Mesenchymal stem cell (in vitro differentiated cells and primary cell): Measurements from ENCODE around the gene NOC4L.

Experiments
- DNase-seq: peaks from one replicate; pipeline ENCODE4 v3.0.0-alpha.2; 2013
- H2AFZ ChIP-seq: one replicate; pipeline ENCODE4 v1.6.1; 2013; ENCODE audit warnings: low read depth, mild to moderate bottlenecking, control low read depth, inconsistent platforms, low read length, moderate library complexity
- H2AK5ac ChIP-seq: 2 replicates; pipeline ENCODE4 v1.6.1; 2013; ENCODE audit warnings: low read length, moderate library complexity, mild to moderate bottlenecking, inconsistent platforms; ENCODE audit not compliant: severe bottlenecking
- H2BK120ac ChIP-seq: one replicate; pipeline ENCODE4 v1.6.1; 2013; ENCODE audit warnings: low read depth, mild to moderate bottlenecking, inconsistent platforms, low read length, moderate library complexity
- H2BK12ac ChIP-seq, 2 experiments: one replicate each; pipeline ENCODE4 v1.6.1; 2013; ENCODE audit warnings: inconsistent platforms in 2 of 2, low read length in 2 of 2, mild to moderate bottlenecking in 2 of 2, moderate library complexity in 2 of 2, control low read depth in 1 of 2
- H2BK15ac ChIP-seq: one replicate; pipeline ENCODE4 v1.6.1; 2013; ENCODE audit warnings: mild to moderate bottlenecking, low read depth, inconsistent platforms; ENCODE audit not compliant: poor library complexity, severe bottlenecking
- H2BK5ac ChIP-seq: 2 replicates; pipeline ENCODE4 v1.6.1; 2013; ENCODE audit warnings: low read depth, mild to moderate bottlenecking, low read length, control low read depth, inconsistent platforms; ENCODE audit not compliant: poor library complexity, severe bottlenecking
- H3K14ac ChIP-seq, 2 experiments: one replicate each; pipeline ENCODE4 v1.6.1; 2013; ENCODE audit warnings: inconsistent platforms in 2 of 2, low read length in 2 of 2, control low read depth in 1 of 2, mild to moderate bottlenecking in 1 of 2, moderate library complexity in 1 of 2
- H3K18ac ChIP-seq, 2 experiments: one replicate each; pipeline ENCODE4 v1.6.1; 2013; ENCODE audit warnings: inconsistent platforms in 2 of 2, low read length in 2 of 2, control low read depth in 1 of 2, low read depth in 1 of 2, mild to moderate bottlenecking in 1 of 2
- H3K23ac ChIP-seq, 2 experiments: one replicate each; pipeline ENCODE4 v1.6.1; 2013; ENCODE audit warnings: inconsistent platforms in 2 of 2, low read length in 2 of 2, mild to moderate bottlenecking in 2 of 2, moderate library complexity in 2 of 2, control low read depth in 1 of 2
- H3K27ac ChIP-seq: 2 replicates; pipeline ENCODE4 v1.5.1; 2013; ENCODE audit warnings: mild to moderate bottlenecking, moderate library complexity, low read length, control low read depth, inconsistent platforms; ENCODE audit not compliant: poor library complexity, severe bottlenecking
- H3K27me3 ChIP-seq, 2 experiments: 2 replicates each; pipeline versions ENCODE4 v1.6.1 to v1.7.0; 2013; ENCODE audit warnings: low read length in 2 of 2, mild to moderate bottlenecking in 2 of 2, moderate library complexity in 2 of 2, control low read depth in 1 of 2, inconsistent platforms in 1 of 2; ENCODE audit not compliant: control insufficient read depth in 1 of 2, insufficient read depth in 1 of 2
- H3K36me3 ChIP-seq, 2 experiments: 2 replicates each; pipeline versions ENCODE4 v1.6.1 to v1.7.0; 2013; ENCODE audit warnings: low read length in 2 of 2, control low read depth in 1 of 2, inconsistent platforms in 1 of 2, low read depth in 1 of 2, mild to moderate bottlenecking in 1 of 2; ENCODE audit not compliant: insufficient read depth in 2 of 2, control insufficient read depth in 1 of 2
- H3K4ac ChIP-seq, 2 experiments: one replicate each; pipeline ENCODE4 v1.6.1; 2013; ENCODE audit warnings: inconsistent platforms in 2 of 2, low read length in 2 of 2, mild to moderate bottlenecking in 2 of 2, moderate library complexity in 2 of 2, control low read depth in 1 of 2, low read depth in 1 of 2
- H3K4me1 ChIP-seq: 2 replicates; pipeline ENCODE4 v1.6.1; 2013; ENCODE audit warnings: low read depth, low read length, control low read depth; ENCODE audit not compliant: control insufficient read depth, insufficient read depth
- H3K4me2 ChIP-seq: 2 replicates; pipeline ENCODE4 v1.6.1; 2013; ENCODE audit warnings: low read length, mild to moderate bottlenecking, inconsistent platforms; ENCODE audit not compliant: poor library complexity, severe bottlenecking
- H3K4me3 ChIP-seq, 2 experiments: 2 replicates each; pipeline versions ENCODE4 v1.5.1 to v1.7.0; 2013; ENCODE audit warnings: low read length in 2 of 2, mild to moderate bottlenecking in 2 of 2, control low read depth in 1 of 2, low read depth in 1 of 2; ENCODE audit not compliant: insufficient read depth in 1 of 2
- H3K79me1 ChIP-seq: replicated peaks from 2 replicates; pipeline ENCODE4 v1.6.1; 2013; ENCODE audit warnings: mild to moderate bottlenecking, control low read depth, low read length, inconsistent platforms; ENCODE audit not compliant: poor library complexity, severe bottlenecking
- H3K9ac ChIP-seq: 2 replicates; pipeline ENCODE4 v1.7.0; 2013; ENCODE audit warnings: mild to moderate bottlenecking, low read length, moderate library complexity
- H3K9me3 ChIP-seq: 2 replicates; pipeline ENCODE4 v1.7.0; 2013; ENCODE audit warnings: mild to moderate bottlenecking, low read length; ENCODE audit not compliant: control insufficient read depth
- H4K8ac ChIP-seq: one replicate; pipeline ENCODE4 v1.6.1; 2013; ENCODE audit warnings: inconsistent platforms, mild to moderate bottlenecking, low read length, moderate library complexity
- H4K91ac ChIP-seq: one replicate; pipeline ENCODE4 v1.6.1; 2013; ENCODE audit warnings: mild to moderate bottlenecking, low read length, inconsistent platforms
- WGBS: methylation state at CpG from one replicate; pipeline ENCODE4 v1.1.7; 2013; ENCODE audit warnings: mixed read lengths; 5-methylcytosine and 5-hydroxymethylcytosine counted together

NOC4L gene

DNA sequence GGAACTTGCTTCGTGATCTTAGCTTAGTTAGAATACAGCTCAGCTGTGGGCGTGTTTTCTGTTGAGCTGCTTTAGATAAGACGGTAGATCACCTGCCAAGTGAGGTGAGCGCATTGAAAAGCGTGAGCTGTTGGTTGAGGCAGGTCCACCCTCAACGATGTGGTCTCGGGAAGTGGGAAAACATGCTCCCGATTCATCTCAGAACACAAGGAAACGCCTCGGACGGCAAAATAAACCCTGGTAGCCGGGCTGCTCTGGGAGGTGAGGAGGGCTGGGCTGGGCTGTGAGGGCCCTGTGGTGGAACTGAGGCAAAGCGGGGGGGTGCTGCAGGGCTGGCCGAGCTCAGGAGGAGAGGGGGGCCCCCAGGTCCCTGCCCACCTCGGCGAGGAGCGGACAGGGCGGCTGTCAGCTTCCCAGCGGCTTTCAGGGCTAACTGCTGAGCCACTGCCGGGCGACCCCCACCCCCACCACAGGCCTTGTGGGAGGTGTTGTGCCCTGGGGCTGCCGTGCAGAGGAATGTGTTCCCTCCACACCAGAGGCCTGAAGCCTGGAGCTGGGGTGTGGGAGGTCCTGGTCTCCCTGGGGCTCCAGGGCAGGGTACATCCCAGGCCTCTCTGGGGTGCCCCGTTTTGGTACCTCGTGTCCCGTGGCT lies 30.7 kb downstream of the NOC4L start:
- no peak overlapping the region for H4K91ac ChIP-seq
- no peak overlapping the region for H3K9ac ChIP-seq
- no peak overlapping the region for H3K4me3 ChIP-seq
- no peak overlapping the region for H4K8ac ChIP-seq
- H2BK15ac ChIP-seq, result no peak overlapping the region
- no peak overlapping the region for H2BK120ac ChIP-seq
- peaks cover 21 to 95% of the 10 kb centered on the region in 2 experiments for H3K27me3 ChIP-seq
- H2AFZ ChIP-seq, result no peak overlapping the region
- H3K79me1 ChIP-seq, result no peaks in the 10 kb centered on the region
- H3K4me2 ChIP-seq, result no peak overlapping the region
- no peak overlapping the region for H2BK12ac ChIP-seq
- H3K4ac ChIP-seq, result no peak overlapping the region
- H3K14ac ChIP-seq, result no peak overlapping the region
- no peaks in the 10 kb centered on the region for H3K4me1 ChIP-seq
- H3K18ac ChIP-seq, result no peak overlapping the region
- no peak overlapping the region for H3K23ac ChIP-seq
- no peaks in the 10 kb centered on the region for H3K9me3 ChIP-seq
- no peak for DNase-seq
- H3K27ac ChIP-seq, result no peak overlapping the region
- WGBS, result 83% methylated on average over 22 of the region's 25 CpGs
- no peak overlapping the region for H2BK5ac ChIP-seq
- H2AK5ac ChIP-seq, result no peak overlapping the region
- peaks cover 0 to 3% of the 10 kb centered on the region in 2 experiments for H3K36me3 ChIP-seq

GRCh38 chr12:132175496-132176384 lies 31.5 kb downstream of the NOC4L start:
- H2AK5ac ChIP-seq, result no peak overlapping the region
- H4K8ac ChIP-seq, result no peak overlapping the region
- H3K79me1 ChIP-seq, result no peaks in the 10 kb centered on the region
- no peak overlapping the region for H3K14ac ChIP-seq
- H3K4me2 ChIP-seq, result no peak overlapping the region
- H3K27ac ChIP-seq, result no peak overlapping the region
- no peak overlapping the region for H3K9ac ChIP-seq
- no peak for DNase-seq
- H2BK15ac ChIP-seq, result no peak overlapping the region
- H2AFZ ChIP-seq, result no peak overlapping the region
- peaks cover 21 to 95% of the 10 kb centered on the region in 2 experiments for H3K27me3 ChIP-seq
- no peak overlapping the region for H2BK120ac ChIP-seq
- H3K4me3 ChIP-seq, result no peak overlapping the region
- no peak overlapping the region for H3K4ac ChIP-seq
- 88% methylated on average over 33 of the region's 35 CpGs for WGBS
- no peak overlapping the region for H3K23ac ChIP-seq
- no peaks in the 10 kb centered on the region for H3K9me3 ChIP-seq
- no peak overlapping the region for H2BK5ac ChIP-seq
- H3K4me1 ChIP-seq, result no peaks in the 10 kb centered on the region
- no peak overlapping the region for H3K18ac ChIP-seq
- H3K36me3 ChIP-seq, result no peaks in the 10 kb centered on the region
- no peak overlapping the region for H4K91ac ChIP-seq
- no peak overlapping the region for H2BK12ac ChIP-seq

DNA sequence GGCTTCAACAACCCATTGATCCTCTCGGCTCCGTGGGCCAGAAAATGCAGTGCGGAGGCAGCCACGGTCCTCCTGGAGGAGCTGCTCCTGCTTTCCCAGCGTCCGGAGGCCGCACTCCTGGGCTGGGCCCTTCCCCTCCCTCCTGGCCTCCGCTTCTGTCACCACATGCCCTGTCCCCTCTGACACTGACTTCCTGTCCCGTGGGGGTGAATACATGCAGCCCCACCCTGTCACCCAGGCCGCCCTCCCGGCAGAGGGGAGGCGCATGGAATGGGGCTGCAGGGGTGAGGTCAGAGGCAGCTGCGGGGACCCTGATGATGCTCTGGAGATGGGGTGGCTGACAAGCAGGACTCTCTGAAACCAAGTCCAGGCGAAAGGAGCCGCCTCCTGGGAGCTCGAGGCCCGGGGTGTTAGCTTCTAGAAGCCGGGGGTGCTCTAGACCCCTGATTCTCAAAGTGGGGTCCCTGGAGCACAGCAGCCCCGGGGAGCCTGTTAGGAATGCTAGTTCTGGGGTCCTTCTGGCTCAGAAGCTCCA lies 32.2 kb downstream of the NOC4L start:
- WGBS, result 84% methylated on average over 18 of the region's 19 CpGs
- Histone ChIP-seq H2AK5ac (no peak overlapping the region), H3K36me3 (no peaks in the 10 kb centered on the region)

DNA sequence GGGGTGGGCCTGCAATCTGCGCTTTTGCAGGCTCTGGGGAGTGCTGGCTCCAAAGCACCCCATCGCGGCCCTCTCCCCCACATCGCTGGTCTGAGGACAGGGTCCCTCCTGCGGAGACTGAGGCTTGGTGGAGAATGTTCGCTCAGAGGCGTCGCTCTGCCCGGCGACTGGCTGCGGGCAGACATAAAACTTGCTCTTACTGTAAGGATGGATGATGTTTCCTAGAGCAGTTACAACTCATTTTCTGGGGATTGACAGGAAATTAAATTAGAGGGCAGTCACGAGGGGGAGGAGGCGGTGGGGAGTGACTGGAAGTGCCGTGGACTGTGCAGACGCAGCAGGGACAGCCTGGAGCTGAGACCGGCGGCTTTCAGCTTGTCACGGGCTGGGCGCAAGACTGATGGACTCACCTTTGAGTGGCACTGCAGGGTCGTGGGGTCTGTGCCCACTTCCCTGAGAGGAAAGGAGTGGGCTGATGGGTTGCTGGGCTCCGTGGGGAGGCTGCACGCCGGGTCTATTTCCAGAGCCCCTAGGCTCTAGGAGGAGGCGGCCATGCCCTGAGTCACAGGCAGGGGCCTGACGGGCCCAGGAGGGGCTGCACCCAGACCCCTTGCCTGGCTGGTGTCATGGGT lies 32.8 kb downstream of the NOC4L start:
- no peak overlapping the region for H2AK5ac ChIP-seq
- no peaks in the 10 kb centered on the region for H3K36me3 ChIP-seq
- H3K18ac ChIP-seq, result no peak overlapping the region
- H3K4me2 ChIP-seq, result no peak overlapping the region
- H2BK5ac ChIP-seq, result no peak overlapping the region
- no peaks in the 10 kb centered on the region for H3K79me1 ChIP-seq
- no peak overlapping the region for H3K4me3 ChIP-seq
- H4K8ac ChIP-seq, result no peak overlapping the region
- no peak overlapping the region for H3K14ac ChIP-seq
- H2BK120ac ChIP-seq, result no peak overlapping the region
- no peak overlapping the region for H3K23ac ChIP-seq
- no peak for DNase-seq
- no peak overlapping the region for H2AFZ ChIP-seq
- peaks cover 15 to 89% of the 10 kb centered on the region in 2 experiments for H3K27me3 ChIP-seq
- H2BK15ac ChIP-seq, result no peak overlapping the region
- no peak overlapping the region for H3K4ac ChIP-seq
- WGBS, result 88% methylated on average over 25 of the region's 25 CpGs
- no peak overlapping the region for H4K91ac ChIP-seq
- H3K4me1 ChIP-seq, result no peaks in the 10 kb centered on the region
- H3K9ac ChIP-seq, result no peak overlapping the region
- no peaks in the 10 kb centered on the region for H3K9me3 ChIP-seq
- no peak overlapping the region for H2BK12ac ChIP-seq
- H3K27ac ChIP-seq, result no peak overlapping the region

More for the DNA sequence above, 32.2 kb downstream of the NOC4L start:
- Histone ChIP-seq H3K27ac (no peak overlapping the region), H2BK12ac (no peak overlapping the region), H3K4me1 (no peaks in the 10 kb centered on the region), H3K9ac (no peak overlapping the region), H3K9me3 (no peaks in the 10 kb centered on the region), H2AFZ (no peak overlapping the region), H2BK5ac (no peak overlapping the region), H3K23ac (no peak overlapping the region), H2BK15ac (no peak overlapping the region), H2BK120ac (no peak overlapping the region), H4K91ac (no peak overlapping the region), H3K79me1 (no peaks in the 10 kb centered on the region), H4K8ac (no peak overlapping the region), H3K18ac (no peak overlapping the region), H3K27me3 (peaks cover 20 to 95% of the 10 kb centered on the region in 2 experiments), H3K4me2 (no peak overlapping the region), H3K4ac (no peak overlapping the region), H3K4me3 (no peak overlapping the region), H3K14ac (no peak overlapping the region)
- DNase-seq, result no peak
